IPS DF 4.7 (cell line): ENCODE results near the gene BRINP3.

ENCODE experiments used
- DNase-seq: peaks from one replicate; pipeline ENCODE4 v3.0.0-alpha.2; 2013; ENCODE audit warnings: low spot score; ENCODE audit errors: extremely low read depth

Gene BRINP3

GRCh38 chr1:190452272-190452848 lies 25.3 kb downstream of the BRINP3 start:
- no peak for DNase-seq

- DNase-seq: no peak
These were observed 33.2 kb downstream of the BRINP3 start for GRCh38 chr1:190444464-190444863.

- no peak for DNase-seq
These were observed 38.2 kb downstream of the BRINP3 start for GRCh38 chr1:190439447-190439846.

GRCh38 chr1:190436615-190437014 lies 41.0 kb downstream of the BRINP3 start:
- DNase-seq: no peak

GRCh38 chr1:190429932-190430331 lies 47.7 kb downstream of the BRINP3 start:
- no peak for DNase-seq

GRCh38 chr1:190429141-190429540 lies 48.5 kb downstream of the BRINP3 start:
- no peak for DNase-seq

GRCh38 chr1:190416239-190416638 lies 61.4 kb downstream of the BRINP3 start:
- no peak for DNase-seq

- DNase-seq: no peak
These were observed 64.5 kb downstream of the BRINP3 start for GRCh38 chr1:190413142-190413541.

GRCh38 chr1:190403402-190403801 lies 74.3 kb downstream of the BRINP3 start:
- DNase-seq: no peak

GRCh38 chr1:190399233-190399632 lies 78.4 kb downstream of the BRINP3 start:
- no peak for DNase-seq

GRCh38 chr1:190391582-190391981 lies 86.1 kb downstream of the BRINP3 start:
- DNase-seq: no peak

GRCh38 chr1:190377991-190378390 lies 99.7 kb downstream of the BRINP3 start:
- no peak for DNase-seq

- no peak for DNase-seq
These were observed 100.4 kb downstream of the BRINP3 start for GRCh38 chr1:190377294-190377693.

- no peak for DNase-seq
These were observed 101.6 kb downstream of the BRINP3 start for GRCh38 chr1:190376044-190376443.

GRCh38 chr1:190373705-190374336 lies 103.8 kb downstream of the BRINP3 start:
- peak; percentile 5 for DNase-seq

GRCh38 chr1:190367200-190367599 lies 110.5 kb downstream of the BRINP3 start:
- no peak for DNase-seq

- no peak for DNase-seq
These were observed 112.4 kb downstream of the BRINP3 start for GRCh38 chr1:190365283-190365682.

- no peak for DNase-seq
These were observed 124.0 kb downstream of the BRINP3 start for GRCh38 chr1:190353538-190354101.

GRCh38 chr1:190344454-190344853 lies 133.2 kb downstream of the BRINP3 start:
- DNase-seq: no peak

- no peak for DNase-seq
These were observed 138.8 kb downstream of the BRINP3 start for GRCh38 chr1:190338829-190339228.

- no peak for DNase-seq
These were observed 148.8 kb downstream of the BRINP3 start for GRCh38 chr1:190328871-190329270.

- DNase-seq: no peak
These were observed 149.3 kb downstream of the BRINP3 start for GRCh38 chr1:190328361-190328760.

- no peak for DNase-seq
These were observed 150.4 kb downstream of the BRINP3 start for GRCh38 chr1:190327271-190327670.
